IPS DF 19.7 (cell line): Measurements from ENCODE around the gene TMEM98.
"Not testable (repeated sequence)": the region's sequence is repeated elsewhere in the genome, so short reads cannot be mapped to it uniquely, and the experiment has no call there.

Experiments used
- DNase-seq: peaks from one replicate; pipeline ENCODE4 v3.0.0-alpha.2; 2013; ENCODE audit warnings: low read depth, low spot score

The TMEM98 gene, protein sequence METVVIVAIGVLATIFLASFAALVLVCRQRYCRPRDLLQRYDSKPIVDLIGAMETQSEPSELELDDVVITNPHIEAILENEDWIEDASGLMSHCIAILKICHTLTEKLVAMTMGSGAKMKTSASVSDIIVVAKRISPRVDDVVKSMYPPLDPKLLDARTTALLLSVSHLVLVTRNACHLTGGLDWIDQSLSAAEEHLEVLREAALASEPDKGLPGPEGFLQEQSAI

DNA sequence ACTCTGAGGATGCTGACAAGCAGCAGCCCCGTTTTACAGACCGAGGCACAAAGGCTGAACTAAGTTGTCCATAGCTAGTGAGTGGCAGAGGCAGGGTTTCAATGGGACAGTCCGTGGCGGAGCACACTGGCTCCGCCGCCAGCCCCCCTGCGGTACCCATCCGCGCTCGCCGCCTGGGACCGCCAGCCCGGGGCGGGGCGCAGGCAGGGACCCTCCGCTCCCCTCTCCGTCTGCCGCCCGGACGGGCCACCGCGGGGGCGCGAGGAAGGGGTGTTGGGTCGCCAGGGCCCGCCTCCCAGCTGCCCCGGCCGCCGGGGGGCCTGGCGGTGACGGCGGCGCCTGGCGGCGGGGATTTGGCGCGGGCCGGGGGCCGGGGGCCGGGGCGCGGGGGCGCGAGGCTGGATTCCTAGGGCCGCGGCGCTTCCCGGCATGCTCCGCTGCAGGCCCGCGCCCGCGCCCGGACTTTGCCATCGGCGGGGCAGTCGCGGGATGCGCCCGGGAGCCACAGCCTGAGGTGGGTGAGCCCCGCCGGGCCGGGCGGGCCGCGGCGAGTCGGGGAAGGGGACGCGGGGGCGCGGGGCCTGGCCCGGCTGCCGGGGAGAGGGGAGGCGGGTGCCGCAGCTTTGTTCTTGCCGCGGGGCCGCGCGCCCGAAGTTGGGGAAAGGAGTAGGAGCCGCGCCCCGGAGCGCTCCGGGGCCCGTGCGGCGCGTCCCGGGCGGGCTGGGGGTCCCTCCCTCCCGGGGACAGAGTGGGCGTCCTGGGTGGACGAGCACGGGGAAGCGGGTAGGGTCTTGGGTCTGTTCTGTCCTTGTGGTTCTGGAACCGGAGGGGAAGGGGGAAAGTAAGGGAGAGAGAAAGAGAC lies at the start of gene TMEM98:
TMEM98 (plus strand) TSS at position 430 of the 862 bp plus-strand sequence. CDS start 3,376 bp downstream, outside the sequence.
- DNase-seq = no peak

DNA sequence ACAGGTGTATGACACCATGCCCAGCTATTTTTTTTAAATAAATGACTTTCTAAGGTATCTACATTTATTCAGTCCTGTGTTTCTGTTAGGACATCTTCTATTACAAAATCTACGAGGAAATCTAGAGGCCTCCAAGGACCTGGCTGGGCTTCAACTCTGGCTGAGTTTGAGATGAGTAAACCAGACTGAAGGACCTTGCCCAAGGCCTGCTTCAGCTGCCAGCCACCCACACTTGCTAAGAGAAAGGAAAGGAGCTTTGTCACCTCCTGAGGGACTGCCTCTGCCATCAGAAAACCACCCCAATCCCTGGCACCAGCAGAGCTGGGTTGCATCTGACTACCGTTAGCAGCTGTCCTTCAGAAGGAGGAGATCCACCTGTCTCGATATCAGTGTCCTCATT lies 49.7 kb upstream of the TMEM98 start:
- no peak for DNase-seq

DNA sequence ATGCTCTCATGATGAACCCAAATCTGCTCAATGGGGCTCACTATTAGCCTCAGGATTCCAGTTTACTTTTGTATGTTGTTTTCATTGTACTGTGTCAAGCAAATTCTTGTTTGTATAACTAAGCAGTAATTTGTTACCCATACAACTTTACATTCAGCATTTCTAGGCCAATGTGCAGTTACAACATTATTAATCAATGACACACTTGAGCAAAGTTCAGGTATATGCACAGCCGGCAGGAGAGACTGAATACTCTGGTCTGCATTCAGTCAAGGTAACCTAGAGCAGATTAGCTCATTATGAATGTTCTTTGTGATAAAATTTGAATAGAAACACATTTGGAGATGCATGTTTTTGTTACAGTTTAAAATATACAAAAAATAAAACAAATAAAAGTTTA lies 48.8 kb upstream of the TMEM98 start:
- DNase-seq = no peak

DNA sequence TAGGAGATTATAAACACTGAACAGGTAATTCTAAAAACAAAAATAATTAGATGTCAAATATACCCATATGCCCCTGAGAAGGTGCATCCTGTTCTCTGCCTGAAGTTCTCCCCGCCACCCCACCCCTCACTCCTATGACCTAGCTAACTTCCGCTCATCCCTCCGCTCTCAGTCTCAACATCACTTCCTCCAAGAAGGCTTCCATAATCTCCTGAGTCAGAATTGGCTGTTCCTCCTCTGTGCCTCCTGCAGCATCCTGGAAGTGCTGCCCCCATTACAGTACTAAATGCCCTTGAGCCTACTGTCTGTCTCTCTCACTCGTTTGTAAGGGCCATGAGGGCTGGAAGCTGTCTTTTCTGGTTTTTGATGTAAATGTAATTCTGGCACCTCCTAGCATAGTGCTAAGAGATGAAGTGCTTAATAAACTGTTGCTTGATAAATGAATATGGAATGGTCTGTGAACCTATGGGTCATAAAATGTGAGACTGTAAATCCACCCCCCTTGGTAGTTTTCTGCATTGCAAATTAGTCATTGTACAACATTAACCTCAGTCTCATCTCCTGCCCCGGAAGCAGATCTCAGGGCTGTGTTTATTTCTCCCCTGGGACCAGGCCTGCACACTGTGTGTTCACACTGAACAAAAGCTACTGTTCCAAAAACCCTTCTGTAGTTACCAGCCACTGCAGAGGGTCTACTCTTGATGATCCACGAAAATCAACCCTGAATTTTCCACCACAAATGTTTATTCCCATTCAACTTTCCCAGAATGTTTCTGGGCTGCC lies 47.1 kb upstream of the TMEM98 start:
- no peak for DNase-seq

DNA sequence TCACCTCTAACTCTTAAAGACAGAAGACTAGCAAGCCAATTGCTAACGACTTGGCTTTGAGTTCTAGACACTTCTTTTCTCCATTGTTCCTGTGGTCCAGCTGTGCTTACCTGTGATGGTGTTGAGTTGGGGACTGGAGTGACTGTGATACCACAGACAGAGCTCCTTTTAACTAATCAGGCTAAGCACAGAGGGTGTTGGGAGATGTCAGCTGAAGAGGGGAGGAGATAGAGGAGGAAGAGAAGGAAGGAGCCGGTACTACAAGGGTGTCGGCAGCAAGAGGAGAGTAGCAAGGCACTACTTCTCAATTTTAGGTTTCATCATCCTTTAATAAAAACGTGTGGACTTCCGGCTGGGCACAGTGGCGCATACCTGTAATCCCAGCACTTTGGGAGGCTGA lies 45.9 kb upstream of the TMEM98 start:
- no peak for DNase-seq

DNA sequence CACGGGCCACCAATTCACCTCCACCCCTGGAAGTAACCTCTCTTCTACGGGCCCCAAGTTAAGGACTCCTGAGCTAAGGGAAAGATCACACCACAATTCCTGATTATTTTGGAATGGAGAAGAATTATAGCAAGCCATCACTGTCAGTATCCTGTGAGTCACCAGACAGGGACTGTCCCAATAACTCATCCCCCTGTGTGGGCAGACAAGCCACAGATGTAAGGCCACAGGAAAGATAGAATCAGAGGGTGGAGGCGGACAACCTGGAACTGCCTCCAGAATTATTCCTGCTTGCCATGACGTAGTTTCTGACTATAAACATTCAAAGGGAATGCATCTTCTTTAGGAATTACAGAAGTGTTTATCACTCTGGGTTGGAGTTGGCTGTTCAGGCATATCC lies 45.2 kb upstream of the TMEM98 start:
- no peak for DNase-seq

DNA sequence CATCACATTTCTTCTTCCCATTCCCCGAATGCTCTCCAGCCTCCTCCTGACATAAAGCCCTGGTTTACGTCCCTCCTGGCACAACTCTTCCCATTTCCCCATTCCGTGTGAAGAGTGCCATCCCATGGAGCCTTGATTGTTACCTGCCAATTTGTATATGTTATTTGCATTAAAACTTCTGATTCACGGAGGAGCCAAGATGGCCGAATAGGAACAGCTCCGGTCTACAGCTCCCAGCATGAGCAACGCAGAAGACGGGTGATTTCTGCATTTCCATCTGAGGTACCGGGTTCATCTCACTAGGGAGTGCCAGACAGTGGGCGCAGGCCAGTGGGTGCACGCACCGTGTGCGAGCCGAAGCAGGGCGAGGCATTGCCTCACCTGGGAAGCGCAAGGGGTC lies 41.0 kb upstream of the TMEM98 start:
- DNase-seq = not testable (repeated sequence)

DNA sequence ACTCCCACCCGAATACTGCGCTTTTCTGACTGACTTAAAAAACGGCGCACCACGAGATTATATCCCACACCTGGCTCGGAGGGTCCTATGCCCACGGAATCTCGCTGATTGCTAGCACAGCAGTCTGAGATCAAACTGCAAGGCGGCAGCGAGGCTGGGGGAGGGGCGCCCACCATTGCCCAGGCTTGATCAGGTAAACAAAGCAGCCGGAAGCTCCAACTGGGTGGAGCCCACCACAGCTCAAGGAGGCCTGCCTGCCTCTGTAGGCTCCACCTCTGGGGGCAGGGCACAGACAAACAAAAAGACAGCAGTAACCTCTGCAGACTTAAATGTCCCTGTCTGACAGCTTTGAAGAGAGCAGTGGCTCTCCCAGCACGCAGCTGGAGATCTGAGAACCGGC lies 40.5 kb upstream of the TMEM98 start:
- not testable (repeated sequence) for DNase-seq

DNA sequence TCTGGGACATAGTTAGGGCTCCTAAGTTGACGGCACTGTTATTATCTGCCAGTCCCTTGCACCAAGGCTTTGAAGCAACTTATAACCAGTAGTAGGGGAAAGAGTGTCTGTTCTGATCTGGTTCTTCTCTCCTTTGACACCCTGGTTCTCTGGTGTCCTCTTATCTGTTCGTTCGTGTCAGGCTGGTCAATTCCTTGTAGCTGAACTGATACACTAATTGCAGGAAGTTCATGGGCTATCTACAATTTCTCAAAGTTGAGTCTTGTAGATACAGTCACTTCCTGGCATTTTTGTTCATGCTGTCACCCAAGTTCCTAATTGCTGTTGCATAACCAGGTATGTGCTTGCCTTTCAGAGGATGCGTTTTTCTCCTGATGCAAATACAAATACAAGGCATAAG lies 33.7 kb upstream of the TMEM98 start:
- no peak for DNase-seq

DNA sequence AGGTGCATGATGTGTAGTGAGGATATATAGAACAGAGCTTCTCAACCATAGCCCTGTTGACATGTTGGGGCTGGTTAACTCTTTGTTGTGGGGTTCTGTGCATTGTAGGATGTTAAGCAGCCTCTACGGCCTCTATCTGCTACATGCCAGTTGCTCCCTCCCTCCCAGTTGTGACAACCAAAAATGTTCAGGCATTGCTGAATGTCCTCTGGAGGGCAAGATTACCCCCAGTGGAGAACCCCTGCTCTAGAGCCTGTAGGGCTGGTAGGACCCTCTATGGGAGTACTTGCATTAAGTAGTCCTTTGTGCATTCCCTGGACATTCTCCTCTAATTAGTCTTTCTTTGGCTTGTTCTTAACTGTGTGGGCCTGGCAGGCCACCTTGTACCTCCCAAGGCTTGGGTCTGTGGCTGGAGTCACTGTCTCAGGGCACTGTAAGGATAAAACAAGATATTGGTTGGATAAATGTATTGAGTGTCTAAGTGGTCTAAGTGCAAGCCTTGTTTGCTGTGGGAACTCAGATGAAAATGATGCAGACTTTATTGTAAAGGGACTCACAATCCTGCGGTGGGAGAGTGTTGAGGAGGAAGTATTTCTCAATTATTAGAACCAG lies 31.2 kb upstream of the TMEM98 start:
- DNase-seq = no peak

DNA sequence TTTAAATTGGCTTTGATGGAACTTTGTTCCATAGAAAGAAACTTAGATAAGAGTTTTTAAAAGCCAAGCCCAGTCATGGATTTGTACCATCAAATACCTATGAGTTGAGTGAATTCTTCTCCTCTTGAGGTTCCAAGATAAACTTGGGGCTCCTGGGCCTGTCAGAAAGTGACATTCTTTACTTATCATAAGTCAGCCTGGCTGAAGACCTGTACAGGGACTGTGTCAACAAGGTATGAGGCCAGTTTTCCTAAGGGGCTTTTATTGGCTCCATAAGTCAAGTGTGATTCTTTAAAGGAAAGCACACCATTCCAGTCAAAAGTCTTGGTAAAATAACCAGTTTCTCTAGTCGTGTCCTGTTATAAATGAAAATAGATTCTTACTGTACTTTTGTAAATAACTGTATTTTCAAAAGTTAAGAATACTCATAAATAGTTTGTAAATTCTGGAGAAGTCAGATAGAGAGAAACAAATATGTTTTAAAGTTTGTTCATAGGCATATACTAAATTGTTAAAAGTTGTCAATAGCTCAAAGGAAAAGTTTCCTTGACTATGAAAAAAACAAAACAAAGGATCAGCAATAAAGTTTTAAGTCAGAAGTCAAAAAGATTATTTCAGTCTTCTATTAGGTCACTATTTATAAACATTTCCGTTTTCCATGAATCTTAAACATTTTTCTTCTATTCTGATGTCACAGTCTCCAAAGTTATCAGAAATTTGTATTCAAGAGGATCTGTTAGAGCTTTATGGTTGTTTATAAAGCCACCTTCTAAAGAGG lies 28.5 kb upstream of the TMEM98 start:
- DNase-seq = no peak

DNA sequence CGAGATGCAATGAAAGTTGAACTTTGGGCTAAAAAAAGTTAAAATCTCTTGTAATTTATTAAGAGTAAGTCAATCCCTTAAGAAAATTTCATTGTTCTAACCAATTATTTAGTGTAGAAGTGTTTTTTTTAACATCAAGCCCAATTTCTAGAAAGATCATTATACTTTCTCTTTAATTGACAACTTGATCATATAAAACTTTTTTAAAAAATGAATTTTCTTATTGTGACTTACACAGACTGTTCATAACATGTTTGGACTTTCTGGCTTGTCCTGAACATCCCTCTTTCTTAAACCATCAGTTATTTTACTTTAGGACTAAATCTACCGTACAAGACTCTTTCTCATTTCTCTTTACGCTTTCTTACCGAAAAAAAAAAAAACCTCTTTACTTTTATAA lies 26.2 kb upstream of the TMEM98 start:
- no peak for DNase-seq

DNA sequence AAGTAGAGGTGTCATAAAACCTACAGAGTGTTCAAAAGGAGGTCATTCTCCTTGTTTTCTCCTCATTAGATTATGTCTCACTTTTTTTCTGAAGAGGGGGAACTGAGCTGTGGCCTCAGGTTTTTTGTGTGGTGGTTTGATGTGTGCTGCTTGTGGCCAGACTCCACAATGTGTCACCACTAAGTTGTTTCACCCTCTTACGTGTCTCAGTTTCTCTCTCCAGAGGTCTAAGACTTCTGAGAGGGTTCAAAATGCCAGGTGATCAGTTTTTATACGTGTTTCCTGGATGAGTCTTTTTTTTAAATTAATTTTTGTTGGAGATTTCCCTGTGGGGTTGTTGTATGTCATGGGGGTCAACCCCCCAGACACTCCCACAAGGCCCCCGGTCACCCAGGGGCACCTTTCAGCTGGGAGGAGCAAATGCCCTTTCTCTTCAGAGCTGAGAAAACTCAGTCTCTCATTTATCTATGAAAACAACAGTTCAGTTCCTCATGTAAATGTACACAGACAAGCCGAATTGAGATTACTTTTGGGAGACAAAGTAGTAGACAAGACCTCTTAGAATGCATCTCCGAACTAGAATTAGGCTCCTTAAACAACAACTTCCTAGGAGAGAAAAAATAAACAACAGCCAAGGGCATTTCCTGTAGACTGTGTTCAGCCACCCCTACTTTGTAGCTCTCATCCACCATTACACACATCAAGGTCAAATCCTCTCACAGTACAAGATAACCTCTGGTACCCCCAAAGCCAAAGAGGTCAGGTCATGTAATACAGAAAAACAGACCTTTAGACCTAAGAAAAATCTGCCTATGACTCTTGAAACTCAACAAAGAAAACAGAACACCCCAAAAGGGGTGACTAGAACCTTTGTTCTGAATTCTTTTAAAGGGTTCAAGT lies 23.9 kb upstream of the TMEM98 start:
- no peak for DNase-seq

DNA sequence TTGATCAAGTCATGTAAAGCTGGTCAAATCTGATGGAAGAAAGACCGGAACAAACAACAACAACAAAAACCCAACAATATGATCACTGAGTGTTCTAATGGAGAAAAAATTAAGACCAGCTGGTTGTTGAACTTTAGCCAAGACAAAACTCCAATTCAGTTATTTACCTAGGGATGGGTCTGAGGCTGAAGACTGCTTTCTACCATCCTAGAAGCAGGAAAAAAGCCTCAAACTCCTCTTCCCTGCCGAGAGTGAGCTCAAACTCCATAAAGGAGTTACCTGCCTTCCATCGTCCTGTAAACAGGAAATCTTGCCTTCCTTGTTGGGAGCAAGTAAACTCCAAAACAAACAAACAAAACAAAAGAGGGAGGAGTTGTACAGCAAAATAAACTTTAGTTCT lies 23.1 kb upstream of the TMEM98 start:
- DNase-seq = no peak

DNA sequence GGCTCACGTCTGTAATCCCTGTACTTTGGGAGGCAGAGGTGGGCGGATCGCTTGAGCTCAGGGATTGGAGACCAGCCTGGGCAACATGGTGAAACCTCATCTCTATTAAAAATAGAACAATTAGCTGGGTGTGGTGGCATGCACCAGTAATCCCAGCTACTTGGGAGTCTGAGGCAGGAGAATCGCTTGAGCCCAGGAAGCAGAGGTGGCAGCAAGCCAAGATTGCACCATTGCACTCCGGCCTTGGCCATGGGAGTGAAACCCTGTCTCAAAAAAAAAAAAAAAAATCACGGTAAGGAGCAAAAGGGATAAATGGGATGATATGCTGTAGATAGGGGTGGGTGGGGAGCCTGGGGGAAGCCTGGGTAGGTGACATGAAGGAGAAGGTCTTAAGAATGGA lies 20.4 kb upstream of the TMEM98 start:
- DNase-seq = no peak

DNA sequence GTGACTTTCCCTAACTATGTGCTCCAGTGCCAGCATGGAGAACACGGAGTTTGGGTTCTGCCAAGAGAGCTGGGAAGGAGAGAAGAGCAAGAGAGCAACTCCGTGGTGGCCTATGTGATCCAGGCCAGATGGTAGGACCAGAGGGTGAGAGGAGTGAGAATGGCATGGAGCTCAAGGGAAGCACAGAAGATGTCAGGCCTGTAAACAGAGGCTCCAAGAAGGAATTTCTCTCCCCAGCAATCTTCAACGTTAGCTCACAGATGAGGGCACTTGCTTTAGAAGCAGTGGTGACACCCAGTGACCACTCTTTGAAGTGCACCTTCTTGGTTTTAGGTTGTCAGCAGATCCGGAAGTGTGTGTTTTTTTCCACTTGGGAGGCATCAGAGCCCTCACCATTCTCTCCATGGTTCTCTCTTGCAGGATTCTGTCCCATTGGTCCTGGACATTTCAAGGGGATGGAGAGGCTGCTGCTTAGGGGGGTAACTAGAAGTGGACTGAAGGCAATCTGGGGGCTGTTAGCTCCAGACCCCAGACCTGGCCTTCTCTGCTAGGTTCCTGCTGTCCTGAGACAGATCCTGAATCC lies 18.1 kb upstream of the TMEM98 start:
- peak; percentile 83 for DNase-seq

DNA sequence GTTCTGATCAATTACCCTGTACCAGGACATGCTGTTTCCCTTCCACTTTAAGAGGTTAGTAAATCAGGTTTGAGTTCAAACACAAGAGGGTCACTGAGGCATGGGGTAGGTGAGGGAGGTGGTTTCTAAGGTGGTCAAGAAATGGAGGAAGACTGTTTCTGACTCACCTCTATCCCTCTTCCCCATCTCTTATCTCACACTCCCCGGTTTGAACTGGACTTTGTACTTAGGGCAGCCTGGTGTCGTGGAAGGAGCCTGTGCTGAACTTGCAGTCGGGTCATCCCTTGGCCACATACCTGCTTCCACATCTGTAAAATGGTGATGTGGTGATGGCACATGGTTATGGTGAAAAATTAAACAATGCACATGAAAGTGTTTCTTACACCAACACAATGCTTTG lies 17.2 kb upstream of the TMEM98 start:
- DNase-seq = no peak

DNA sequence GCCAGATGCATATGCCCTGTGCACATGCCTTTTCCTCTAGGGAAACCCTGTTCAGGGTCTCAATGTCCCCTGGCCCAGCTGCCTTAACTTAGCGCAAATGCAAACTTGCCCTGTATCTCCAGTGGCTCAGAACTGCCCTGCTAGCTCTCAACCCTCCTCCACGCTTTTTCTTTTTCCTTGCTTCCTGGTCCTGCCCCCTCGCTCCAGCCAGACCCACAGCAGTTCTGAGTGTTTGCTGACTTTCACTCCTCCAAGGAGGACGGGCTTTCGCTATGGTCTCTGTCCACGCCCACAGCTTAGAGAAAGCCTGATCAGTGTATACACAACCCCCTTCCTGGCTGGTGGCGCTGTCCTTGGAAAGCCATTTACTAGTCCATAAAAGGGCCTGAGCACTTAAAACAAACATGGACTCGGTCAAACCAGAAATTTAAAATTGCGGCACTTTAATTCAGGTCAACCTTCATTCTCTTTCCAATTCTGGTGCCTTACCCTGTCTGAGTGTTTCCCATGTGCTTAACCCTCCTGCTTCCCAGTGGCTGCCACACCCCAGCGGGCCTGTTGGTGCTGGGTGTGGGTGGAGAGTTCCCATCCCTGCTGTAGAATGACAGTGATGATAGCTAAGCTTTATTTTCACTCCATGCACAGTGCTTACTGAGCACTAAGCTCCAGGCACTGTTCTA lies 15.6 kb upstream of the TMEM98 start:
- no peak for DNase-seq

DNA sequence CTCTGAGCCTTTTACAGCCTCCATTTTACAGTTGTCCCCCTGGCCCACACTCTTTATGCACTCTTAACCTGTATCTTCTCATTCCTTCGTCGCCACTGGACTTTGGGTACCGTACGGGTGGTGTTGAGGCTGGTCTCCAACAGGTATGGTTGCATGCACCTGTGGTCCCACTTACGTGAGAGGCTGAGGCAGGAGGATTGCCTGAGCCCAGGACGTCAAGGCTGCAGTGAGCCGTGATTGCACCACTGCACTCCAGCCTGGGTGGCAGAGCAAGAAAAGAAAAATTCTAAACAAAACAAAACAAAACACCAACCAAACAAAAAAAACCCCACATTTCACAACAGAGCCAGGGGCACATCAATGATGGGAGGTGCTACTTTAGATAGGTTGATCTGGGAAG lies 14.4 kb upstream of the TMEM98 start:
- no peak for DNase-seq
